ENCODE data around the gene GGN.

- no peak for TF ChIP-seq EZH2 (IDR thresholded peaks at IDR 0.05; ENCODE audit: insufficient read depth, poor library complexity, severe bottlenecking)
- no peak for TF ChIP-seq EZH2phosphoT487 (IDR thresholded peaks at IDR 0.05; ENCODE audit: insufficient read depth, low read depth)
Measured at GRCh38 chr19:38429055-38429810, 41.4 kb upstream of the GGN start.
